Kidney epithelial cell (primary cell): ENCODE results near the gene SPOCK1. TPM values are rescaled to one million over a fixed set of nuclear protein-coding genes. Genes with fewer than 3 reads are reported as not detected.

Source experiments
- DNase-seq: peaks from one replicate; pipeline ENCODE4 v3.0.0-alpha.2; 2010; ENCODE audit warnings: low read depth
- H3K27me3 ChIP-seq: 2 replicates; pipeline ENCODE4 v1.6.0; 2011; ENCODE audit warnings: low read length; ENCODE audit not compliant: control insufficient read depth, insufficient read depth
- H3K36me3 ChIP-seq: 2 replicates; pipeline ENCODE4 v1.5.1; 2011; ENCODE audit warnings: low read length; ENCODE audit not compliant: control insufficient read depth, insufficient read depth
- H3K4me3 ChIP-seq: 2 replicates; pipeline ENCODE4 v1.5.1; 2011; ENCODE audit warnings: low read depth, mild to moderate bottlenecking, control low read depth, low read length
- CTCF ChIP-seq: IDR thresholded peaks from 2 replicates; pipeline ENCODE4 v1.5.1; 2011; ENCODE audit warnings: mild to moderate bottlenecking, moderate library complexity, low read length, control low read depth, inconsistent platforms; ENCODE audit not compliant: insufficient read depth, poor library complexity, severe bottlenecking
- total RNA-seq: library from RNA; depleted of rRNA; stranded (reverse); fragments of >200 nt; gene quantifications from 2 replicates; pipeline ENCODE4 v1.2.3, GENCODE V29; 2015

Gene SPOCK1
- total RNA-seq, 1 donor from 2014 or later = 13.1 TPM

- H3K36me3 ChIP-seq = no peaks in the 10 kb centered on the region
- no peak for DNase-seq
- TF ChIP-seq CTCF = no peak
- no peak overlapping the region for H3K4me3 ChIP-seq
- no peaks in the 10 kb centered on the region for H3K27me3 ChIP-seq
Measured at GRCh38 chr5:137199966-137200365, 299.2 kb downstream of the SPOCK1 start.

- no peak for TF ChIP-seq CTCF
- no peaks in the 10 kb centered on the region for H3K36me3 ChIP-seq
- DNase-seq = no peak
- H3K4me3 ChIP-seq = no peak overlapping the region
- no peaks in the 10 kb centered on the region for H3K27me3 ChIP-seq
Measured at GRCh38 chr5:137199201-137199600, 299.9 kb downstream of the SPOCK1 start.

- Histone ChIP-seq H3K27me3 (no peaks in the 10 kb centered on the region), H3K36me3 (no peaks in the 10 kb centered on the region), H3K4me3 (no peak overlapping the region)
- DNase-seq = no peak
- TF ChIP-seq CTCF = no peak
Measured at GRCh38 chr5:137195483-137195882, 303.6 kb downstream of the SPOCK1 start.

- DNase-seq = no peak
- no peaks in the 10 kb centered on the region for H3K27me3 ChIP-seq
- H3K36me3 ChIP-seq = no peaks in the 10 kb centered on the region
- TF ChIP-seq CTCF = no peak
- no peak overlapping the region for H3K4me3 ChIP-seq
Measured at GRCh38 chr5:137194300-137194699, 304.8 kb downstream of the SPOCK1 start.

GRCh38 chr5:137192293-137192743 is 306.8 kb downstream of the SPOCK1 start:
- no peak for TF ChIP-seq CTCF
- H3K27me3 ChIP-seq = no peaks in the 10 kb centered on the region
- DNase-seq = no peak
- H3K36me3 ChIP-seq = no peaks in the 10 kb centered on the region
- H3K4me3 ChIP-seq = no peak overlapping the region

GRCh38 chr5:137191179-137191578 is 307.9 kb downstream of the SPOCK1 start:
- no peak for DNase-seq
- no peaks in the 10 kb centered on the region for H3K27me3 ChIP-seq
- H3K4me3 ChIP-seq = no peak overlapping the region
- no peaks in the 10 kb centered on the region for H3K36me3 ChIP-seq
- no peak for TF ChIP-seq CTCF
